Left lung (tissue), 10 donors: ENCODE measurements around the gene C15orf39. TPM values are rescaled to one million over a fixed set of nuclear protein-coding genes. Genes with fewer than 3 reads are reported as not detected.
"Not testable (repeated sequence)": the region's sequence is repeated elsewhere in the genome, so short reads cannot be mapped to it uniquely, and the experiment has no call there.

Experiments
- ATAC-seq: fragments of 200-7000 bp; cut with Tn5 transposase; one replicate; pipeline ENCODE4 v1.9.1; 2020; ENCODE audit warnings: moderate library complexity
- DNase-seq, 4 donors: peaks; one replicate each; pipeline ENCODE4 v3.0.0-alpha.2; 2013 to 2020
- H3K27ac ChIP-seq, 2 donors: fragments of 200-600 bp; sonication (generic) in 1 of 2; one replicate each; pipeline versions ENCODE4 v1.5.0 to v1.8.0; 2020 to 2021
- H3K27me3 ChIP-seq, 2 donors: fragments of 200-600 bp; sonication (generic) in 1 of 2; one replicate each; pipeline versions ENCODE4 v1.5.0 to v1.8.0; 2020 to 2021
- H3K36me3 ChIP-seq, 2 donors: fragments of 200-600 bp; sonication (generic) in 1 of 2; one replicate each; pipeline versions ENCODE4 v1.5.0 to v1.8.0; 2020 to 2021
- H3K4me1 ChIP-seq, 2 donors: fragments of 200-600 bp; one replicate each; pipeline ENCODE4 v1.8.0; 2021
- H3K4me3 ChIP-seq, 2 donors: fragments of 200-600 bp; sonication (generic) in 1 of 2; one replicate each; pipeline versions ENCODE4 v1.5.0 to v1.8.0; 2020 to 2021; ENCODE audit warnings: mild to moderate bottlenecking in 1 of 2
- H3K9me3 ChIP-seq, 2 donors: fragments of 200-600 bp; sonication (generic) in 1 of 2; one replicate each; pipeline versions ENCODE4 v1.5.0 to v1.8.0; 2020 to 2021
- intact Hi-C, 2 donors: fragments of 100-400 bp; cut with DNase I; formaldehyde crosslinking; loops; one replicate each; pipeline versions ENCODE4 v1.11.2 to v1.14.2; 2022
- polyA plus RNA-seq, 6 donors: library from polyadenylated mRNA; unstranded; fragments of 120-200 nt; gene quantifications; one replicate each; pipeline ENCODE4 v1.2.1, GENCODE V29; 2013; ENCODE audit not compliant: insufficient read length in 6 of 6
- total RNA-seq, 2 donors: library from RNA; stranded (reverse); fragmentation: NEBNext Ultra II Directional; extraction: Animal tissue kit (Norgen Biotek cat#: 25700); gene quantifications; one replicate each; pipeline ENCODE4 v1.2.1, GENCODE V29; 2021
- donor health status: DM: no; HTN: yes; CAD: no.
- donor health status: DM: no; HTN: no; CAD: no.

Gene C15orf39
- total and polyA plus RNA-seq, 8 donors, result 7.8 to 35.7 (median 13.9) TPM

DNA sequence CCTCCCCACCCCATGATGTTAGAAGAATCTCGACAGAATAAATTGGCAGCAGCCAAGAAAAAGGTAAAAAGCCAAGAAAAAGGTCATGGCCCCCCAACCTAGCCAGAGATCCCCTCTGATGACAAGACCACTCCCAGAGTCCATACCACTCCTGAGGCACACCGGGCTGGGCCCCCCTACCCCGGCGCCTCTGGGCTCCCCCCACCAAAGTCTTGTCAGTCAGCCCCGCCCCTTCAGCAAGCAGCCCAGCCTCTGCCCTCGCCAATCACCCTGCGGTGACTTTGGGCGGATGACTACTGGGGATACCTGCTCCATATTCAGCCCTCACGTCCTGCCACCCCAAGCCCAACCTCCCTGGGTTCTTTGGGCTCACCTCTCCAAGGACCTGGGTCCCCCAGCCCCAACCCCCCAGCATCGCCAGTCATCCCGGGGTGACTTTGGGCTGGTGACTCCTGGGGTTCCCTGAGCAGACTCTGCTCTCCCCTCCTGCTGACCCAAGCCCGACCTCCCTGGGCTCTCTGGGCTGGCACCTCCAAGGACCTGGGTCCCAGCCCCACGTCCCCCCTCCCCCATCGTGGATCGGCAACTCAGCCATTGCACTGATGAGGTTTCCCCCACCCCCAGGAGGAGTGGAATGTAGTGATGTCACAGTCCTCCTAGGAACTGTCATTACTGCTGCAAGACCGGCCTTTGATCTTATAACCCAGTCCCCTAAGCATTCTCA is 57.1 kb downstream of the C15orf39 start:
- ATAC-seq, H3K27me3 ChIP-seq, H3K4me1 ChIP-seq, H3K27ac ChIP-seq, H3K9me3 ChIP-seq, H3K4me3 ChIP-seq, DNase-seq, intact Hi-C loops, H3K36me3 ChIP-seq: not testable (repeated sequence)

DNA sequence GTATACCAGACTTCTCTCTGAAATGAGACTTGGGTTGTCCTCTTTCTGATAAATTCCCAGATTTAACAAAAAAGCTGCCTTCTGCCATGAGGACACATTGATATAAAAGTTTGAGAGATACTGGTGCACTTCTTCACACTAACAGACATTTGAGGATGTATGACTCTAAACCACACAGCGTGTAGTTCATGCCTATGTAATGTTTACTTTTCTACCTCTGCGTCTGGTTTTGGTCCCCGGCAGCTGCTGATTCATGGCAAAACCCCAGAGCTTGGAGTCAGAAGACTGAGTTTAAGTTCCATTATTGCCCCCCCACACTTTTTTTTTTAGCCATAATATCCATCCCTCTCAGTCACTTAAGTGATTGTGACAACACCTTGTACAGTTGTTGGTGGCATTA is 58.2 kb downstream of the C15orf39 start:
- H3K9me3 ChIP-seq, DNase-seq, H3K27me3 ChIP-seq, H3K4me1 ChIP-seq, H3K4me3 ChIP-seq, intact Hi-C loops, H3K36me3 ChIP-seq, ATAC-seq, H3K27ac ChIP-seq: not testable (repeated sequence)

Other genes starting within 250 kb of the C15orf39 start
- gene RPP25, start 245.1 kb upstream of the C15orf39 start, total RNA-seq, result 10 to 100 TPM; 13.8 to 14.1 TPM
- gene RPP25, start 245.1 kb upstream of the C15orf39 start, polyA plus RNA-seq, result 1 to 10 TPM; 4.0 to 9.5 (median 6.0) TPM
- gene SCAMP5, start 206.3 kb upstream of the C15orf39 start, total RNA-seq, result 10 to 100 TPM in 1 of 2 donors, 1 to 10 TPM in 1; 1.9 to 20.1 TPM
- gene SCAMP5, start 206.3 kb upstream of the C15orf39 start, polyA plus RNA-seq, result 10 to 100 TPM; 12.7 to 31.3 (median 13.8) TPM
- gene PPCDC, start 178.3 kb upstream of the C15orf39 start, total RNA-seq, result 10 to 100 TPM; 13.2 to 14.1 TPM
- 10 to 100 TPM in 4 of 6 donors, 1 to 10 TPM in 2; 9.4 to 19.0 (median 11.6) TPM for gene PPCDC, start 178.3 kb upstream of the C15orf39 start, polyA plus RNA-seq
- gene GOLGA6C, start 56.5 kb downstream of the C15orf39 start, total RNA-seq, result not detected
- gene GOLGA6C, start 56.5 kb downstream of the C15orf39 start, polyA plus RNA-seq, result not detected
- not detected for gene GOLGA6D, start 81.0 kb downstream of the C15orf39 start, total RNA-seq
- under 1 TPM; 0.13 to 0.47 (median 0.24) TPM for gene GOLGA6D, start 81.0 kb downstream of the C15orf39 start, polyA plus RNA-seq
- 10 to 100 TPM; 71.4 to 72.9 TPM for gene COMMD4, start 134.2 kb downstream of the C15orf39 start, total RNA-seq
- gene COMMD4, start 134.2 kb downstream of the C15orf39 start, polyA plus RNA-seq, result 10 to 100 TPM; 74.3 to 97.2 (median 79.7) TPM
- gene NEIL1, start 145.2 kb downstream of the C15orf39 start, total RNA-seq, result 10 to 100 TPM; 31.3 to 34.0 TPM
- 10 to 100 TPM; 23.1 to 36.9 (median 31.8) TPM for gene NEIL1, start 145.2 kb downstream of the C15orf39 start, polyA plus RNA-seq
- 100 to 1,000 TPM; 145 to 211 TPM for gene MAN2C1, start 166.7 kb downstream of the C15orf39 start, total RNA-seq
- 100 to 1,000 TPM; 121 to 245 (median 176) TPM for gene MAN2C1, start 166.7 kb downstream of the C15orf39 start, polyA plus RNA-seq
- 10 to 100 TPM; 49.4 to 50.5 TPM for gene SIN3A, start 249.8 kb downstream of the C15orf39 start, total RNA-seq
- 10 to 100 TPM; 60.8 to 67.5 (median 62.3) TPM for gene SIN3A, start 249.8 kb downstream of the C15orf39 start, polyA plus RNA-seq